ENCODE data around the gene PHAF1. TPM values are rescaled to one million over a fixed set of nuclear protein-coding genes. Genes with fewer than 3 reads are reported as not detected.

The PHAF1 gene
- total RNA-seq, 1 donor from 2014 or later: 27.1 TPM

- no peak overlapping the region for H3K27ac Mint-ChIP-seq (ENCODE audit: unreplicated experiment)
- TF ChIP-seq, protein P1, sequence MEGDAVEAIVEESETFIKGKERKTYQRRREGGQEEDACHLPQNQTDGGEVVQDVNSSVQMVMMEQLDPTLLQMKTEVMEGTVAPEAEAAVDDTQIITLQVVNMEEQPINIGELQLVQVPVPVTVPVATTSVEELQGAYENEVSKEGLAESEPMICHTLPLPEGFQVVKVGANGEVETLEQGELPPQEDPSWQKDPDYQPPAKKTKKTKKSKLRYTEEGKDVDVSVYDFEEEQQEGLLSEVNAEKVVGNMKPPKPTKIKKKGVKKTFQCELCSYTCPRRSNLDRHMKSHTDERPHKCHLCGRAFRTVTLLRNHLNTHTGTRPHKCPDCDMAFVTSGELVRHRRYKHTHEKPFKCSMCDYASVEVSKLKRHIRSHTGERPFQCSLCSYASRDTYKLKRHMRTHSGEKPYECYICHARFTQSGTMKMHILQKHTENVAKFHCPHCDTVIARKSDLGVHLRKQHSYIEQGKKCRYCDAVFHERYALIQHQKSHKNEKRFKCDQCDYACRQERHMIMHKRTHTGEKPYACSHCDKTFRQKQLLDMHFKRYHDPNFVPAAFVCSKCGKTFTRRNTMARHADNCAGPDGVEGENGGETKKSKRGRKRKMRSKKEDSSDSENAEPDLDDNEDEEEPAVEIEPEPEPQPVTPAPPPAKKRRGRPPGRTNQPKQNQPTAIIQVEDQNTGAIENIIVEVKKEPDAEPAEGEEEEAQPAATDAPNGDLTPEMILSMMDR (IDR thresholded peaks at IDR 0.05; ENCODE audit: partially characterized antibody, unreplicated experiment): no peak
- no peak for DNase-seq
- no peak overlapping the region for H3K4me3 Mint-ChIP-seq (ENCODE audit: unreplicated experiment)
- no peaks in the 10 kb centered on the region for H3K36me3 Mint-ChIP-seq (ENCODE audit: unreplicated experiment)
- H3K4me1 Mint-ChIP-seq (ENCODE audit: low read depth, unreplicated experiment): peaks cover 15% of the 10 kb centered on the region
- H3K27me3 Mint-ChIP-seq (ENCODE audit: unreplicated experiment): no peaks in the 10 kb centered on the region
- no peaks in the 10 kb centered on the region for H3K9me3 Mint-ChIP-seq (ENCODE audit: unreplicated experiment)
These were observed 22.4 kb upstream of the PHAF1 start for GRCh38 chr16:67087291-67087690.

- Mint-ChIP-seq H3K4me1 (ENCODE audit: low read depth, unreplicated experiment) (peaks cover 15% of the 10 kb centered on the region), H3K36me3 (ENCODE audit: unreplicated experiment) (no peaks in the 10 kb centered on the region), H3K27ac (ENCODE audit: unreplicated experiment) (no peak overlapping the region), H3K27me3 (ENCODE audit: unreplicated experiment) (no peaks in the 10 kb centered on the region), H3K4me3 (ENCODE audit: unreplicated experiment) (no peak overlapping the region), H3K9me3 (ENCODE audit: unreplicated experiment) (no peaks in the 10 kb centered on the region)
- TF ChIP-seq, protein P1 (IDR thresholded peaks at IDR 0.05; ENCODE audit: partially characterized antibody, unreplicated experiment): no peak
- DNase-seq: no peak
These were observed 21.9 kb upstream of the PHAF1 start for GRCh38 chr16:67087803-67088202.

GRCh38 chr16:67088551-67088950, 21.2 kb upstream of the PHAF1 start:
- Mint-ChIP-seq H3K4me3 (ENCODE audit: unreplicated experiment) (no peak overlapping the region), H3K4me1 (ENCODE audit: low read depth, unreplicated experiment) (peaks cover 15% of the 10 kb centered on the region), H3K9me3 (ENCODE audit: unreplicated experiment) (no peaks in the 10 kb centered on the region), H3K27ac (ENCODE audit: unreplicated experiment) (peak overlapping the region; percentile 33), H3K27me3 (ENCODE audit: unreplicated experiment) (no peaks in the 10 kb centered on the region), H3K36me3 (ENCODE audit: unreplicated experiment) (no peaks in the 10 kb centered on the region)
- no peak for DNase-seq
- TF ChIP-seq, protein P1 (IDR thresholded peaks at IDR 0.05; ENCODE audit: partially characterized antibody, unreplicated experiment): no peak

- peaks cover 15% of the 10 kb centered on the region for H3K4me1 Mint-ChIP-seq (ENCODE audit: low read depth, unreplicated experiment)
These were observed 20.6 kb upstream of the PHAF1 start for GRCh38 chr16:67089101-67089500.

DNA sequence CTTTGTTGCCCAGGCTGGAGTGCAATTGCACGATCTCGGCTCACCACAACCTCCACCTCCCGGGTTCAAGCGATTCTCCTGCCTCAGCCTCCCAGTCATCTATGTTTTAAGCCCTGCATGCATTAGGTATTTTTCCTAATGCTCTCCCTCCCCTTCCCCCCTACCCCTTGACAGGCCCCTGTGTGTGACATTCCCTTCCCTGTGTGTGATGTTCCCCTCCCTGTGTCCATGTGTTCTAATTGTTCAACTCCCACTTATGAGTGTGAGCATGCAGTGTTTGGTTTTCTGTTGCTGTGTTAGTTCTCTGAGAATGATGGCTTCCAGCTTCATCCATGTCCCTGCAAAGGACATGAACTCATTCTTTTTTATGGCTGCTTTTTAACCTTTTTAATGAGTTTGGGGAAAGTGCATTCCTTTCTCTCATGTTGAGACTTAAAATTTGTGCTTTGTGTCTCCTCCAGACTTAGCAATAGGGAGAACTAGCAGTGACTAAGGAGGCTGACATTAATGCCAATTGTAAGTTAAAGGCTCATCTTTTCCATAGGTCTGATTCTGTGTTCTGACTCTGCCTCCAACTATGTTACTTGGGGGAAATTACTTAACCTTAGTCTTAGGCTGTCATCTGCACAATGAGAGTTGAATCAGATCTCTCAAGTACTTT, 17.7 kb upstream of the PHAF1 start:
- Mint-ChIP-seq H3K27ac (ENCODE audit: unreplicated experiment) (peak overlapping the region; percentile 26), H3K4me1 (ENCODE audit: low read depth, unreplicated experiment) (peaks cover 13% of the 10 kb centered on the region), H3K27me3 (ENCODE audit: unreplicated experiment) (peaks cover 3% of the 10 kb centered on the region), H3K4me3 (ENCODE audit: unreplicated experiment) (no peak overlapping the region), H3K36me3 (ENCODE audit: unreplicated experiment) (no peaks in the 10 kb centered on the region), H3K9me3 (ENCODE audit: unreplicated experiment) (no peaks in the 10 kb centered on the region)
- TF ChIP-seq, protein P1 (IDR thresholded peaks at IDR 0.05; ENCODE audit: partially characterized antibody, unreplicated experiment): no peak
- no peak for DNase-seq

More at GRCh38 chr16:67089101-67089500, 20.6 kb upstream of the PHAF1 start:
- TF ChIP-seq, protein P1 (IDR thresholded peaks at IDR 0.05; ENCODE audit: partially characterized antibody, unreplicated experiment): no peak
- no peak for DNase-seq
- no peaks in the 10 kb centered on the region for H3K27me3 Mint-ChIP-seq (ENCODE audit: unreplicated experiment)
- no peaks in the 10 kb centered on the region for H3K36me3 Mint-ChIP-seq (ENCODE audit: unreplicated experiment)
- no peak overlapping the region for H3K27ac Mint-ChIP-seq (ENCODE audit: unreplicated experiment)
- H3K4me3 Mint-ChIP-seq (ENCODE audit: unreplicated experiment): no peak overlapping the region
- no peaks in the 10 kb centered on the region for H3K9me3 Mint-ChIP-seq (ENCODE audit: unreplicated experiment)
